Inferior parietal cortex (tissue), 1 donor: Measurements from ENCODE around the gene LYZL6.
"Not testable (repeated sequence)": the region's sequence is repeated elsewhere in the genome, so short reads cannot be mapped to it uniquely, and the experiment has no call there.

Experiments used
- DNase-seq: peaks from one replicate; pipeline ENCODE4 v3.0.0-alpha.2; 2016; ENCODE audit errors: extremely low spot score

LYZL6 gene

DNA sequence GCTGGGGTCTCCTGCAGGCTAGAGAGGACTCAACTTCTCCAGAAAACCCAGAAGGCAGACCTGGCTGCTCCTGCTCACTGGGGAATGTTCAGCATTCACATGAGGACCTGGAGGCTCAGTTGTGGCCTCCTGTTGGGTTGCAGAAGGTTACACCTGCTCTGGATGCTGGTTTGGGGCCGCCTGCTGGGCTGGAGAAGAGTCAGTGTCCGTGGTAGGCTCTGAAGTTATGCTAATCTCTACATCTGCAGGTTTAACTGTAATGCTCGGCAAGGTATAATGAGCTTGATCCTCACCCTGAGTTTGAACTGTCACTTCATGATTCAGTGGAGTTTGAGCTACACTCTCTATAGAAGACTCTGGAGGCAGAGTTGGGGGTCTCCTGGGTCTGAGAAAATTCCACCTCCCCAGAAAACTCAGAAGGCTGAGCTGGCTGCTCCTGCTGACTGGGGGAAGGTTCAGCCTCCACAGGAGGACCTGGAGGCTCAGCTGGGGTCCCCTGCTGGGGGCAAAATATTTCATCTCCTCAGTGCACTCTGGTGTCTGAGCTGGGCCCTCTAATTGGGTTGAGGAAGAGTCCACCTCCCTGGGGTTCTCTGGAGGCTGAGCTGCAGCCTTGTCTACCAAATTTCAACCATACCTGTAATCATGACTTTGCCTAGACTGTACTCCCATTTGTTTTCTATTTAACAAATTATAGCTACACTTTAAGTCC is 36.4 kb downstream of the LYZL6 start:
- DNase-seq, result no peak

DNA sequence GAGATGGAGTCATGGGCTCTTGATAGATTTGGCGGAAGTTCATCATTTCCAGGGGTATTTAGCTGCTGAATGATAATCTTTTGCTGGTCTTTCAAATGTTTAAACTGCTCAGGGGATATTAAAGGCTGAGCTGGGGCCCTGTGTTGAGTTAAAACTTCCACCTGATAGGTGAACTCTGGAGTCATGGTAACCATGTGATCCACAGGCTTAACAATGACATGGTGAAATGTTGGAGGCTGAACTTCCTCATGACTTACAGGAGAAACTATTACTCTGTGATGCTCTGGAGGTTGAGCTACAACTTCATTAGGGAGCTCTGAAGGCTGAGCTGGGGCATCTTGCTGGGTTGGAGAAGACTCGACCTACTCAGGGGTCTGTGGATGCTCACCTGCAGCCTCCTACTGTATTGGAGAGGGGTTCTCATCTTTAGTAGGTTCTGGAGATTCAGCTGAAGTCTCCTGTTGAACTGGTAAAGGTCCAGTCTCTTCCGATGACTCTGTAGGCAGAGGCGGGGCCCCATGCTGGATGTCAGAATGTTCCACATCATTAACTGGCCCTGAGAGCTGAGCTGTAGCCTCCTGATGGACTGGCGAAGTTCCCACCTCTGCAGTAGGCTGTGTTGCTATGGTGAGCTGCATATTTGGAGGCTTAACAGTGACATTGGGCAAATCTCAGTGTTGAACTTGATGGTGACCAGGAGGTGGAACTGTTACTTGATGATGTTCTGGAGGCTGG is 37.2 kb downstream of the LYZL6 start:
- DNase-seq, result no peak

GRCh38 chr17:35903451-35903850 is 40.1 kb downstream of the LYZL6 start:
- DNase-seq, result no peak

DNA sequence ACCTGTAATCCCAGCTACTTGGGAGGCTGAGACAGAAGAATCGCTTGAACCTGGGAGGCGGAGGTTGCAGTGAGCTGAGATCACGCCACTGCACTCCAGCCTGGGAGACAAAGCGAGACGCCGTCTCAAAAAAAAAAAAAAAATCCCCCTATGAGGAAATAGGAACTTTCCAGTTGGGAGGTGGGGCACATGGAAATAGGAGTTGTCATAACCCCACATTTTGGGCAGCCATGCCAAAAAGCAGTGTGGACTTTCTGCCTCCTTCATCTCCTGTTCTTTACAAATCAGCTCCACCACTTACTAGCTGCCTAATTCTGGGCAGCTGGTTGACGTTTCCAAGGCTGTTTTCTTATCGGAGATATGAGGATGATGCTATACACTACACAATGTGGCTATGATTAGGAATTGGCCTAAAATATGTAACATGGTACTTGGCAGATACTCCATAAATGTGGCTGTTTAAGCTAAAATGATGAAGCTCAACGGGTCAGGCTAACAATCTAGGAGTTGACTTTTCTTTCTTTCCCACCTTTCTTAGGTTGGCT is 41.8 kb downstream of the LYZL6 start:
- DNase-seq, result no peak

- no peak for DNase-seq
Measured at GRCh38 chr17:35900708-35901480, 42.6 kb downstream of the LYZL6 start.

GRCh38 chr17:35900280-35900679 is 43.2 kb downstream of the LYZL6 start:
- no peak for DNase-seq

- no peak for DNase-seq
Measured at GRCh38 chr17:35898283-35899070, 45.0 kb downstream of the LYZL6 start.

DNA sequence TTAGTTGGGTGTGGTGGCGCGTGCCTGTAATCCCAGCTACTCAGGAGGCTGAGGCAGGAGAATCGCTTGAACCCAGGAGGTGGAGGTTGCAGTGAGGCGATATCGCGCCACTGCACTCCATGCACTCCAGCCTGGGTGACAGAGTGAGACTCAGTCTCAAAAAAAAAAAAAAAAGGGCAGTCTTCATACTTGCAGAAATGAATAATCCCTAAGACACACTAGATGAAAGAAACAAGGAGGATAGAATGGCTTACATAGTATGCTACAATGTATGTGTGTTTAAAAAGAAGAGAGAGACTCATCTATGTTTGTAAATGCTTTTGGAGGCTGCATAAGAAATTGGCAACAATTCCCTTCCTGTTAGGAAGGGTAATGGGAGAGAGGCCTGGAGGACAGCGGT is 45.7 kb downstream of the LYZL6 start:
- DNase-seq, result not testable (repeated sequence)

DNA sequence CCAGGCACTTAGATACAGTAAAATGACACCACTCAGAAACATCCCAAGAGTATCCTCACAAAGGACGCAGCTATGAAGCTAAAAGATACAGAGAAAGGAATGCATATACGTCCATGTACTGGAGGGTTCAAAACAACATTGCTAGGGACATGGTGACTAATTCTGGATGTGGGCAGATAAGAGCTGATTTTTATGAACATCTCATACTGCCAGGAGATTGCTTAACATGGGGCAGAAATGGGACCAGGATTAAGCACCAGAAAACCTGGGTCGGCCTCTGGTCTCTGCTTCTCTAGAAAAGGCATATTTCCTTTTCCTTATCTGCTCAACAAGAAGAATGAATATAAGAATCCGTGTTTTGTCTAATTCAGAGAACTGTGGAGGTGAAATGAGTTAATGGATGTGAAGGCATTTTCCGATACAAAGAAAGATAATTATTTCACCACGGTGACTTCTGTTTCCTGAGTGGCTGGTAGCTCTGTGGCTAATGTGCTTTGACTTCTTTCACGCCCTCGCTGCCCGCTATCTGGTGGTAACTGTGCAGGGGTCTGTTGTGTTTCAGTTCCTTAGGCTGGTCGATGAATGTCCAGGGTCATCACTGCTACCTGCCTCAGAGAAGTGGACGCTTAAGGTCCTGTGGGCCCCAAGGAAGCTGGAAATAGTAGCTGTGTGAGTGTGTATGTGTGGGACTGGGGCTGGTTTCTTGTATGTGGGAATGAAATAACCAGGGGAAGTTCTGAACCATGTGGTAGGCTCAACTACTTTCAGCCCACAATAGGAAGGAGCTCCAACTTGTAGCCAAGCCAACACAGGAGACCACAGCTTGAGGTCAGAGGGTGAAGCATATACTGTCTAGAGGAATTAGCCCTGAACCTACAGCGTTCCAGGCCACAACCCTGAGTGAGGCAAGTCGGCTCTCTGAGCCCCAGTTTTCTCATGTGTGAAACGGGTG is 47.6 kb downstream of the LYZL6 start:
- DNase-seq, result no peak

DNA sequence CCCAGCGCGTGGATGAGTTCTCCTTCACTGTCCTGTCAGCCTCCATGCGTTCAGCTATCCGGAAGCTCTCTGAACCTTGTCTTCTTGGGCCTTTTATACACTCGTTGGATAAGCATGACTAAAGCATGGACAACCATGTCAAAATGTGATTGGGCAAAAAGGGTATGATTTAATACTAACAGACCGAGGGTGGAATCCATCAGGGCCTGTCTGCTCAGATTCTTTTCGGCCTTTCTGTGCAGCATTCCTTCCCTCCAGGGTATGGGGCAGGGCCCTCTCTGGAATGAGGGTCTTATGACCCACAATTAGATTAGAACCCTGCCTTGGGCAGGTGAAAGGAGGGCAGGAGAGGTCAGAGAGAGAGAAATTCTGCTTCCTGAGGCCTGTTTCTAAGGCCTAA is 49.3 kb downstream of the LYZL6 start:
- DNase-seq, result no peak

- no peak for DNase-seq
Measured at GRCh38 chr17:35893751-35894150, 49.8 kb downstream of the LYZL6 start.

DNA sequence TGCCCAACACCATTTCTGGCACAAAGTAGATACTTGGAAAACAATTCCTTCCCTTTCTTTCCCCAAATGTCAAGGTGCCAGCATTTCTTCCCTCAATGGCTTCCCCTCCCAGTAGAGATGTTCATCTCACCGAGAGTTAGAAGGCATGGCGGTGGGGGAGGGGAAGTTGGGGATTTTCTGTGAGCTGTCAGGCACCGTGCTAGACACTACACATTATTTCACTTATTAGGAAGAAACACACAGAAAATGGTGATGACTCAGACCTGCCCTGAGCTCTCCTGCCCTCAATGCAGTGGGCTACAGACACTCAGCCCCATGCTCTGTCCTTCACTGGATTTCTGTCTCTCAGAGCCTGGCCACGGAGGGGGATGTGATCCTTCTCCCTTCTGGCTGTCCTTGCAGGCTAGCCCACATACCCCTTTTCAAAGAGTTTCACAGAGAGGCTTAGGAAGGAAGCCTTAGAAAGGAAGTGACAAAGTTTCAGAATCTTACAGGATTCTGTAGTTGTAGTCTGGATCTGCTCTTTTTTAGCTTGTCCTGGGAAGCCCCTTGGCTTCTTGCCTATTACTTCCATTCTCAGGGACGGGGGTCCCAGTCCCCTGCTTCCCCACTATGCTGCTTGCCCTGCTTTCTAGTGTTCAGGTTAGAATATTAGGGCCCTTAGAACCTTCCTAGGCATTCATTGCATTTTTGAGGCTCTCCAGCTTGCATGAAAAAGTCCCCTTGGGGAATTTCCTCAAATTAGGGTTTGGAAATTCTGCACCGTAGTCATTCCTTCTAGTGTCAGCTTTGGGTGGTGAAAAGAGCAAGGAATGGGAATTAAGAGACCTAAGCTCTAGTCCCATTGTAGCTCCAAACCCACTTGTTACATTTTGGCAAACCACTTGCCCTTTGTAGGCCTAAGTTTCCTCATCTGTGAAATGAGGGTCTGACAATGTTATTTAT is 51.1 kb downstream of the LYZL6 start:
- DNase-seq, result no peak

GRCh38 chr17:35891269-35891668 is 52.2 kb downstream of the LYZL6 start:
- no peak for DNase-seq

DNA sequence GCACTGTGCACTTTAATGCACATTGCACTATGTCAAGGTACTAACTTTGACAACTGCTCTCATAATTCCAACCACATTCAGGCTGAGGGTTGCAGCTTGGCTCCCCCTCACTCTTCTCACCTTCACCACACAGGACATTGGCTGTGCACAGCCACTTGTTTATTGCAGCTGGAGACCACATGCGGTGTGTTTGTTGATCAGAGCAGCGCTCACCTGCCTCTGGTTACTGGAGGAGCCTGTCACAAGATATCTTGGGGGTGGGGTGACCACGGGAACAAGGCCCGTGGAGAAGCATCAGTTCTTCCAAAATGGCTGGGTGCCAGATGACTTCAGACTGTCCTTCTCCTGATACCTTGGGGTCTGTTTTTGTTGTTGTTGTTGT is 52.7 kb downstream of the LYZL6 start:
- no peak for DNase-seq

DNA sequence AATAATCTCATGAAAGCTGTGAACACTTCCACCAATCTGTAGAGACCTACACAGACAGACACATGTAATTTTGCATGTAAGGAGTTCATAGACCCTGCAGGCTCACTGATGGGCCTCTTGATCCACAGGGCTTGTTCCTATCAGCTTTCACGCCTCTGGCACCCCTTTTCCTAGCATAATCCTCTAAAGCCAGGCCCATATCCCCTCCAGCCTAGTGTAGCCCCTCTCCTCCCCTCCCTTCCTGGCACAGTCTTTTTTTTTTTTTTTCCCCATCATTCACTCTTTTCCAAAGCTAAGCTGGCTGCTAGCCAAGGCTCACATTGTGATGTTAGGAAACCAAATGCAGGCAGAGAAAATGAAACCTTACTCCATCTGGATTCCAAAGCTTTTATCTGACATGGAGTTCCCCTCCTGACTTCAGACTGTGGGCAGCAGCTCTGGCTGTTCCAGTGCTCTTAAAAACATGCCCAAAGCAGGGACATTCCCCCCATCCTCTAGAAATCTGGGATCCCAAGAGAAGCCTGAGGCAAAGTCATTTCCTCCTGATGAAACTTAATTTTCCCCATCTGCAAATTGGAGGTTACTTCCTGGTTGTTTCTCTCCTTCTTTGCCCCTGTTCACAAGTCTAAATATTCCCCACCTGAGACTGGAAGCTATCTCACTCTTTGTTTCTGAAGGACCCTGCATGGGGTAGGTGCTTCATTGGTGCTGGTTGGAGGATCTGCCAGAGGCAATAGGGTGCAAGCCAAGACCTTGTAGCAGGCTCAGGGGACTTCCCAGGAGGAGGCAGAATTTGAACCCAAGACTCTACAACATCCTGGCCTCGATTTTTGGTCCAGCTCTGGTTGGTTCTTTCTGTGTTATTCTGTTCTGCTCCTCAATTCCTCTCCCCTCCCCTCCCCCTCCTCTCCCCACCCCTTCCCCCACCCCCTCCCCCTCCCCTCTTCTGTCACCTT is 53.4 kb downstream of the LYZL6 start:
- peak; percentile 20 for DNase-seq

- DNase-seq, result no peak
Measured at GRCh38 chr17:35889241-35889640, 54.3 kb downstream of the LYZL6 start.
